ENCODE measurements around the gene ARFGAP3.

The ARFGAP3 gene

GRCh38 chr22:42880815-42881214 lies 23.7 kb upstream of the ARFGAP3 start:
- no peaks in the 10 kb centered on the region for H3K9me3 ChIP-seq (ENCODE audit: control extremely low read depth in 1 of 5, control insufficient read depth in 4 of 5, insufficient read depth in 2 of 5, low read depth in 1 of 5, low read length in 4 of 5)
- H3K36me3 ChIP-seq (ENCODE audit: control insufficient read depth in 4 of 4, insufficient read depth in 4 of 4, low read length in 3 of 4): peaks cover 0 to 97% (median 78%) of the 10 kb centered on the region in 4 experiments
- H3K4me3 ChIP-seq (ENCODE audit: control insufficient read depth in 1 of 7, extremely low read depth in 1 of 7, insufficient read depth in 4 of 7, low read depth in 2 of 7, low read length in 6 of 7): no peak overlapping the region
- H3K4me1 ChIP-seq (ENCODE audit: control extremely low read depth in 1 of 4, control insufficient read depth in 4 of 4, insufficient read depth in 4 of 4, low read length in 3 of 4): no peaks in the 10 kb centered on the region
- WGBS (ENCODE audit: insufficient coverage): 96% methylated on average over 8 of the region's 8 CpGs
- no peaks in the 10 kb centered on the region for H3K27me3 ChIP-seq (replicated peaks in 2 of 5; ENCODE audit: control insufficient read depth in 4 of 5, insufficient read depth in 5 of 5, low read length in 4 of 5)
- POLR2A ChIA-PET: no interaction called here
- H3K27ac ChIP-seq (ENCODE audit: insufficient read depth in 1 of 2, low read depth in 1 of 2, low read length in 2 of 2, poor library complexity in 1 of 2, severe bottlenecking in 2 of 2): no peak overlapping the region
- CTCF ChIA-PET: no interaction called here
- DNase-seq: no peak

- no peaks in the 10 kb centered on the region for H3K9me3 ChIP-seq (ENCODE audit: control extremely low read depth in 1 of 5, control insufficient read depth in 4 of 5, insufficient read depth in 2 of 5, low read depth in 1 of 5, low read length in 4 of 5)
- ChIA-PET POLR2A (no interaction called here), CTCF (no interaction called here)
- 99% methylated on average over 11 of the region's 14 CpGs for WGBS (ENCODE audit: insufficient coverage)
- H3K27ac ChIP-seq (ENCODE audit: insufficient read depth in 1 of 2, low read depth in 1 of 2, low read length in 2 of 2, poor library complexity in 1 of 2, severe bottlenecking in 2 of 2): no peak overlapping the region
- no peak overlapping the region for H3K4me3 ChIP-seq (ENCODE audit: control insufficient read depth in 1 of 7, extremely low read depth in 1 of 7, insufficient read depth in 4 of 7, low read depth in 2 of 7, low read length in 6 of 7)
- peaks cover 0 to 90% (median 77%) of the 10 kb centered on the region in 4 experiments for H3K36me3 ChIP-seq (ENCODE audit: control insufficient read depth in 4 of 4, insufficient read depth in 4 of 4, low read length in 3 of 4)
- no peak for DNase-seq
- H3K27me3 ChIP-seq (replicated peaks in 2 of 5; ENCODE audit: control insufficient read depth in 4 of 5, insufficient read depth in 5 of 5, low read length in 4 of 5): no peaks in the 10 kb centered on the region
- no peaks in the 10 kb centered on the region for H3K4me1 ChIP-seq (ENCODE audit: control extremely low read depth in 1 of 4, control insufficient read depth in 4 of 4, insufficient read depth in 4 of 4, low read length in 3 of 4)
Measured at GRCh38 chr22:42879371-42880021, 22.4 kb upstream of the ARFGAP3 start.

DNA sequence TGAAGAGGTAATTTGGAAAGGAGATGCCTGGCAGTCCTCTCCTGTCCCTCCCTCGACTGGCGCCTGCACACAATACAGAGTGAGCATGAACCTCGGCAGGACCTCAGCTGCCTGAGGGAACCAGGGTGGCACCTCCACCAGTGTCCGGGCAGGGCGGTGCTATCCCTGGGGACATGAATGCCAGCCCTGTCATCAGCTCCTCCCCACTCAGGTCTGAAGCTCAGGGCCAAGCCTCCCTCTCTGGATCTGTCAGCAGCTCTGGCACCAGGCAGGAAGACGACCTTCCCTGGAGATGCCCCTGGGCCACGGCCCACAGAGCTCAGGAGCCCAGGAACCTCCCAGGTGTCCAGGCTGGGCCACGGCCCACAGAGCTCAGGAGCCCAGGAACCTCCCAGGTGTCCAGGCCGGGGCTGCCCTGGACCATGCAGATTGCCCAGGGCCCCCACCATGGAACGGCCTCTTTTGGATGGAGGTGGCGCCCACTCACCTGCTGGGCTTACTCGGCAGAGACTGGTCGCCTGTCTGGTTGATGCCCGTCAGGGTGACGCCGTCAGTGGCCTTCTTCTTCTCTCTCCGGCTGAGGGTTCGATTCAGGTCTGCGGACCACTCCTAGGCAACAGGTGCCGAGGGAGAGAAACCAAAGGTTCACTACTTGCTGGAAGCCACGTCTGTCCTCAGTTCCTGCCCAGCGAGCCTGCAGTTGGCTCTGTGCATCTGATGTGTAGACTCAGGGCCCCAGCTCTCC lies 21.7 kb upstream of the ARFGAP3 start:
- Histone ChIP-seq H3K4me1 (ENCODE audit: control extremely low read depth in 1 of 4, control insufficient read depth in 4 of 4, insufficient read depth in 4 of 4, low read length in 3 of 4) (peaks cover 0 to 5% (median 2%) of the 10 kb centered on the region in 4 experiments), H3K27ac (ENCODE audit: insufficient read depth in 1 of 2, low read depth in 1 of 2, low read length in 2 of 2, poor library complexity in 1 of 2, severe bottlenecking in 2 of 2) (no peak overlapping the region), H3K36me3 (ENCODE audit: control insufficient read depth in 4 of 4, insufficient read depth in 4 of 4, low read length in 3 of 4) (peaks cover 0 to 89% (median 74%) of the 10 kb centered on the region in 4 experiments), H3K9me3 (ENCODE audit: control extremely low read depth in 1 of 5, control insufficient read depth in 4 of 5, insufficient read depth in 2 of 5, low read depth in 1 of 5, low read length in 4 of 5) (no peaks in the 10 kb centered on the region), H3K27me3 (replicated peaks in 2 of 5; ENCODE audit: control insufficient read depth in 4 of 5, insufficient read depth in 5 of 5, low read length in 4 of 5) (no peaks in the 10 kb centered on the region), H3K4me3 (ENCODE audit: control insufficient read depth in 1 of 7, extremely low read depth in 1 of 7, insufficient read depth in 4 of 7, low read depth in 2 of 7, low read length in 6 of 7) (no peak overlapping the region)
- POLR2A ChIA-PET: no interaction called here
- DNase-seq: no peak
- 100% methylated on average over 20 of the region's 22 CpGs for WGBS (ENCODE audit: insufficient coverage)
- CTCF ChIA-PET: interaction anchor here (0.9 to 1.3 kb wide), 3 partner anchors 11 to 156 kb away, joined by 3 to 4 read pairs (median 3); no protein-coding TSS in a partner anchor

DNA sequence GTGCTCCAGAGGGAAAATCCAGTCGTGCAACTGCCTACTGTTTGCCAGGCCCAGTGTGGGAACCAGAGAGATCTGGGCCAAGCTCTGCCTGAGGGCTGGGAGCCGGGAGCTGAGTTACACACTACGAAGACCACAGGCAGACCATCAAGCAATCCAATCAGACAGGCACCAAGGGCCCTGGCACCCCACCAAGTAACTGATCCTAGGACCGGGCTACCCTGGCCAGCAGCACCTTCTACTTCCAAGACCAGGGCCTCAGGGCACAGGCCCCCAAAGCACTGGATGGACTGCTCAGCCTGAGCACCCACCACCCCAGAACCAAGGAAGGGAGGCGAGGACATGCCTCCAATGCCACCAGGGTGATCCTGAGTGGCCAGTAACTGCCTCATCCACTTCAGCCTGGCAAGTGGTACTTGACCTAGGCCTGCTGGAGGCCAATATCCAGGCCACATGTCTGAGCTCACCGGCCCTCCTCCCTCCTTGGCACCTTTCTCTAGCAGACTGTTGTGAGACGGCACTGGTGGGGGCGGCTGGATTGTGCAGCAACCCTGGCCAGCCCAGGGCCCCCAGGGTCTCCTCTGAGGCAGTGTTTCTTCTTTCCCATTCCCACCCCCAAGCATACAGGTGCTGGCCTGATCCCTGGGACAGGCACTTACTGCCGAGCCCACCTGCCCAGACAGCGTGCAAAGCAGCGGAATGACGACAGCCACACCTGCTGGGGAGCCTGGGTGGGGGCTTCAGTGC lies 20.7 kb upstream of the ARFGAP3 start:
- CTCF ChIA-PET: interaction anchor here (0.9 to 1.9 kb wide), 6 partner anchors 10 to 155 kb away, joined by 3 to 9 read pairs (median 4); no protein-coding TSS in a partner anchor
- no peak for DNase-seq
- Histone ChIP-seq H3K9me3 (ENCODE audit: control extremely low read depth in 1 of 5, control insufficient read depth in 4 of 5, insufficient read depth in 2 of 5, low read depth in 1 of 5, low read length in 4 of 5) (no peaks in the 10 kb centered on the region), H3K27ac (ENCODE audit: insufficient read depth in 1 of 2, low read depth in 1 of 2, low read length in 2 of 2, poor library complexity in 1 of 2, severe bottlenecking in 2 of 2) (no peak overlapping the region), H3K4me3 (ENCODE audit: control insufficient read depth in 1 of 7, extremely low read depth in 1 of 7, insufficient read depth in 4 of 7, low read depth in 2 of 7, low read length in 6 of 7) (no peak overlapping the region), H3K36me3 (ENCODE audit: control insufficient read depth in 4 of 4, insufficient read depth in 4 of 4, low read length in 3 of 4) (peaks cover 2 to 83% (median 74%) of the 10 kb centered on the region in 4 experiments), H3K27me3 (replicated peaks in 2 of 5; ENCODE audit: control insufficient read depth in 4 of 5, insufficient read depth in 5 of 5, low read length in 4 of 5) (no peaks in the 10 kb centered on the region), H3K4me1 (ENCODE audit: control extremely low read depth in 1 of 4, control insufficient read depth in 4 of 4, insufficient read depth in 4 of 4, low read length in 3 of 4) (peaks cover 0 to 14% (median 9%) of the 10 kb centered on the region in 4 experiments)
- 91% methylated on average over 12 of the region's 12 CpGs for WGBS (ENCODE audit: insufficient coverage)
- POLR2A ChIA-PET: no interaction called here

GRCh38 chr22:42877158-42877557 lies 20.1 kb upstream of the ARFGAP3 start:
- POLR2A ChIA-PET: no interaction called here

DNA sequence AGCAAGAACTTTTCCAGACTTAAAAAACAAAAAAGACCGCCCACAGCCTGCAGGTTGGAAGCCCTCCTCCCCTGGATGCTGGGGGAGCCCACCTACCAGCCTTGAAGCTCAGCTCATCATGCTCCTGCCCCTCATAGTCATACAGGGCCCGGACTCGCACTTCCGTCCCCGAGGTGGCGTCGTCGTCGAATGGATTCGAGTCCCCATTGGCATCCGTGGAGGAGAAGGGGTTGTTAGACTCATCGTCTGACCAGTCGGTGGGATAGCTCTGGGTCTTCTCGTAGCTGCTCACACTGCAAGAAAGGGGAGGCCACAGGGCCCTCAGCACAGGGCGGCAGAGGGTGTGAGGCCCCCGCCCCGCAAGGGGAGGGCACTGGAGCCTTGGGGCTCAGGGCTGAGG lies 19.0 kb upstream of the ARFGAP3 start:
- POLR2A ChIA-PET: no interaction called here
- Histone ChIP-seq H3K36me3 (ENCODE audit: control insufficient read depth in 4 of 4, insufficient read depth in 4 of 4, low read length in 3 of 4) (peaks cover 5 to 82% (median 74%) of the 10 kb centered on the region in 4 experiments), H3K4me1 (ENCODE audit: control extremely low read depth in 1 of 4, control insufficient read depth in 4 of 4, insufficient read depth in 4 of 4, low read length in 3 of 4) (peaks cover 0 to 16% (median 10%) of the 10 kb centered on the region in 4 experiments), H3K9me3 (ENCODE audit: control extremely low read depth in 1 of 5, control insufficient read depth in 4 of 5, insufficient read depth in 2 of 5, low read depth in 1 of 5, low read length in 4 of 5) (no peaks in the 10 kb centered on the region), H3K27me3 (replicated peaks in 2 of 5; ENCODE audit: control insufficient read depth in 4 of 5, insufficient read depth in 5 of 5, low read length in 4 of 5) (no peaks in the 10 kb centered on the region), H3K27ac (ENCODE audit: insufficient read depth in 1 of 2, low read depth in 1 of 2, low read length in 2 of 2, poor library complexity in 1 of 2, severe bottlenecking in 2 of 2) (no peak overlapping the region), H3K4me3 (ENCODE audit: control insufficient read depth in 1 of 7, extremely low read depth in 1 of 7, insufficient read depth in 4 of 7, low read depth in 2 of 7, low read length in 6 of 7) (no peak overlapping the region)
- CTCF ChIA-PET: interaction anchor here (0.9 to 1.9 kb wide), 2 partner anchors 8 to 11 kb away, joined by 3 to 9 read pairs; no protein-coding TSS in a partner anchor
- WGBS (ENCODE audit: insufficient coverage): 99% methylated on average over 15 of the region's 17 CpGs
- DNase-seq: no peak

More at GRCh38 chr22:42877158-42877557, 20.1 kb upstream of the ARFGAP3 start:
- H3K9me3 ChIP-seq (ENCODE audit: control extremely low read depth in 1 of 5, control insufficient read depth in 4 of 5, insufficient read depth in 2 of 5, low read depth in 1 of 5, low read length in 4 of 5): no peaks in the 10 kb centered on the region
- no peak for DNase-seq
- H3K4me3 ChIP-seq (ENCODE audit: control insufficient read depth in 1 of 7, extremely low read depth in 1 of 7, insufficient read depth in 4 of 7, low read depth in 2 of 7, low read length in 6 of 7): no peak overlapping the region
- WGBS (ENCODE audit: insufficient coverage): 97% methylated on average over 5 of the region's 8 CpGs
- H3K27ac ChIP-seq (ENCODE audit: insufficient read depth in 1 of 2, low read depth in 1 of 2, low read length in 2 of 2, poor library complexity in 1 of 2, severe bottlenecking in 2 of 2): no peak overlapping the region
- H3K36me3 ChIP-seq (ENCODE audit: control insufficient read depth in 4 of 4, insufficient read depth in 4 of 4, low read length in 3 of 4): peaks cover 2 to 83% (median 76%) of the 10 kb centered on the region in 4 experiments
- no peaks in the 10 kb centered on the region for H3K27me3 ChIP-seq (replicated peaks in 2 of 5; ENCODE audit: control insufficient read depth in 4 of 5, insufficient read depth in 5 of 5, low read length in 4 of 5)
- peaks cover 0 to 16% (median 10%) of the 10 kb centered on the region in 4 experiments for H3K4me1 ChIP-seq (ENCODE audit: control extremely low read depth in 1 of 4, control insufficient read depth in 4 of 4, insufficient read depth in 4 of 4, low read length in 3 of 4)
- CTCF ChIA-PET: interaction anchor here (0.9 to 1.9 kb wide), 4 partner anchors 10 to 50 kb away, joined by 3 to 9 read pairs (median 4); no protein-coding TSS in a partner anchor

All from common myeloid progenitor, CD34-positive (primary cell).